Natural killer cell (primary cell): ENCODE data around the gene SLC30A1. TPM values are rescaled to one million over a fixed set of nuclear protein-coding genes. Genes with fewer than 3 reads are reported as not detected.
"Not testable (repeated sequence)": the region's sequence is repeated elsewhere in the genome, so short reads cannot be mapped to it uniquely, and the experiment has no call there.

Experiments
- ATAC-seq, 3 donors: fragments of 150-1000 bp in 2 of 3; fragments of 200-7000 bp in 1 of 3; cut with Tn5 transposase; 1 replicate in 1 of 3; 2 replicates in 2 of 3; pipeline ENCODE4 v1.10.0; 2021; ENCODE audit warnings: mild to moderate bottlenecking in 2 of 3, moderate library complexity in 2 of 3
- DNase-seq, 2 donors: peaks; one replicate each; pipeline versions ENCODE4 v3.0.0 to v3.0.0-alpha.2; 2013 to 2021; ENCODE audit warnings: mixed read lengths in 1 of 2
- H3K27ac ChIP-seq: one replicate; pipeline ENCODE4 v1.5.1; 2013; ENCODE audit warnings: mild to moderate bottlenecking, low read length
- H3K27me3 ChIP-seq: one replicate; pipeline ENCODE4 v1.6.1; 2013; ENCODE audit warnings: low read length; ENCODE audit not compliant: control insufficient read depth, insufficient read depth
- H3K36me3 ChIP-seq: one replicate; pipeline ENCODE4 v1.6.1; 2013; ENCODE audit warnings: low read length; ENCODE audit not compliant: control insufficient read depth, insufficient read depth
- H3K4me1 ChIP-seq: one replicate; pipeline ENCODE4 v1.6.1; 2013; ENCODE audit warnings: low read length; ENCODE audit not compliant: control insufficient read depth, insufficient read depth
- H3K4me3 ChIP-seq: one replicate; pipeline ENCODE4 v1.5.1; 2013; ENCODE audit warnings: low read length
- H3K9me3 ChIP-seq: one replicate; pipeline ENCODE4 v1.6.1; 2013; ENCODE audit warnings: low read length; ENCODE audit not compliant: control insufficient read depth, insufficient read depth
- H3K27ac Mint-ChIP-seq, 2 donors: one replicate each; pipeline ENCODE4 v1.8.0; 2022; ENCODE audit warnings: mild to moderate bottlenecking in 2 of 2, mixed read lengths in 2 of 2, moderate library complexity in 1 of 2
- H3K27me3 Mint-ChIP-seq, 2 donors: one replicate each; pipeline ENCODE4 v1.8.0; 2022; ENCODE audit warnings: low read depth in 2 of 2, mixed read lengths in 2 of 2
- H3K36me3 Mint-ChIP-seq: one replicate; pipeline ENCODE4 v1.8.0; 2022; ENCODE audit warnings: mixed read lengths
- H3K4me1 Mint-ChIP-seq, 2 donors: one replicate each; pipeline ENCODE4 v1.8.0; 2022; ENCODE audit warnings: mixed read lengths in 2 of 2
- H3K4me3 Mint-ChIP-seq: one replicate; pipeline ENCODE4 v1.8.0; 2022; ENCODE audit warnings: mild to moderate bottlenecking, moderate library complexity, mixed read lengths
- H3K9me3 Mint-ChIP-seq, 2 donors: one replicate each; pipeline ENCODE4 v1.8.0; 2022; ENCODE audit warnings: mixed read lengths in 2 of 2
- CTCF ChIP-seq: fragments of 200-600 bp; IDR thresholded peaks from one replicate; pipeline ENCODE4 v1.8.0; 2022; ENCODE audit warnings: antibody characterized with exemption
- WGBS: methylation state at CpG from one replicate; pipeline ENCODE4 v1.1.7; 2013; ENCODE audit warnings: missing lambda C conversion rate; ENCODE audit not compliant: insufficient coverage; 5-methylcytosine and 5-hydroxymethylcytosine counted together
- intact Hi-C: fragments of 100-400 bp; cut with micrococcal nuclease; formaldehyde crosslinking; loops from one replicate; pipeline ENCODE4 v1.14.2; 2022
- total RNA-seq, 4 donors: library from RNA; stranded (reverse); fragments of 120-200 nt in 1 of 4; gene quantifications; one replicate each; pipeline versions ENCODE4 v1.2.3 to v1.2.4, GENCODE V29; 2013 to 2022

The SLC30A1 gene
- total RNA-seq, 3 donors from 2014 or later (not counting 1 experiment from before 2014, with no cell fraction given), result 8.4 to 16.0 (median 12.1) TPM

- ATAC-seq (no peak), DNase-seq (no peak)
- Mint-ChIP-seq H3K27ac (no peak overlapping the region), H3K9me3 (no peaks in the 10 kb centered on the region), H3K4me1 (peaks cover 29 to 34% of the 10 kb centered on the region in 2 donors), H3K27me3 (no peaks in the 10 kb centered on the region), H3K36me3 (no peaks in the 10 kb centered on the region), H3K4me3 (no peak overlapping the region)
- Histone ChIP-seq H3K9me3 (no peaks in the 10 kb centered on the region), H3K4me1 (peaks cover 7% of the 10 kb centered on the region), H3K27ac (no peak overlapping the region), H3K36me3 (peaks cover 32% of the 10 kb centered on the region), H3K4me3 (no peak overlapping the region), H3K27me3 (no peaks in the 10 kb centered on the region)
- intact Hi-C loops, result loop anchor here (5.0 kb wide), 2 partner anchors 252 to 463 kb away; partner anchors contain the start of genes DTL and INTS7
- no peak for TF ChIP-seq CTCF
Observed at GRCh38 chr1:211574705-211575104, 4.3 kb downstream of the SLC30A1 start.

GRCh38 chr1:211571998-211572397, 7.0 kb downstream of the SLC30A1 start:
- intact Hi-C loops, result no loop called here
- 81% methylated on average over 2 of the region's 2 CpGs for WGBS

GRCh38 chr1:211570378-211570777, 8.6 kb downstream of the SLC30A1 start:
- not testable (repeated sequence) for ATAC-seq, H3K36me3 Mint-ChIP-seq

More at GRCh38 chr1:211571998-211572397, 7.0 kb downstream of the SLC30A1 start:
- no peaks in the 10 kb centered on the region for H3K4me1 ChIP-seq
- H3K27me3 Mint-ChIP-seq, result no peaks in the 10 kb centered on the region
- no peak for TF ChIP-seq CTCF
- H3K27ac ChIP-seq, result no peak overlapping the region
- H3K36me3 Mint-ChIP-seq, result no peaks in the 10 kb centered on the region
- H3K9me3 Mint-ChIP-seq, result no peaks in the 10 kb centered on the region
- DNase-seq, result no peak
- no peak overlapping the region for H3K27ac Mint-ChIP-seq
- no peaks in the 10 kb centered on the region for H3K9me3 ChIP-seq
- no peaks in the 10 kb centered on the region for H3K27me3 ChIP-seq
- H3K4me1 Mint-ChIP-seq, result peaks cover 22 to 27% of the 10 kb centered on the region in 2 donors
- H3K36me3 ChIP-seq, result peaks cover 32% of the 10 kb centered on the region
- ATAC-seq, result no peak
- H3K4me3 Mint-ChIP-seq, result no peak overlapping the region
- H3K4me3 ChIP-seq, result no peak overlapping the region

GRCh38 chr1:211566431-211567025, 12.4 kb downstream of the SLC30A1 start:
- no peak overlapping the region for H3K4me3 Mint-ChIP-seq
- H3K4me1 Mint-ChIP-seq, result no peaks in the 10 kb centered on the region
- 75% methylated on average over 5 of the region's 5 CpGs for WGBS
- no peak for TF ChIP-seq CTCF
- no peak overlapping the region for H3K4me3 ChIP-seq
- H3K36me3 Mint-ChIP-seq, result no peaks in the 10 kb centered on the region
- intact Hi-C loops, result no loop called here
- no peaks in the 10 kb centered on the region for H3K9me3 ChIP-seq
- H3K4me1 ChIP-seq, result no peaks in the 10 kb centered on the region
- no peak overlapping the region for H3K27ac ChIP-seq
- ATAC-seq (no peak), DNase-seq (no peak)
- H3K27me3 Mint-ChIP-seq, result peaks cover 0 to 2% of the 10 kb centered on the region in 2 donors
- H3K9me3 Mint-ChIP-seq, result no peaks in the 10 kb centered on the region
- no peaks in the 10 kb centered on the region for H3K27me3 ChIP-seq
- no peak overlapping the region for H3K27ac Mint-ChIP-seq
- H3K36me3 ChIP-seq, result peaks cover 2% of the 10 kb centered on the region

More at GRCh38 chr1:211570378-211570777, 8.6 kb downstream of the SLC30A1 start:
- H3K27me3 ChIP-seq, intact Hi-C loops, H3K9me3 ChIP-seq, H3K4me3 ChIP-seq, H3K27me3 Mint-ChIP-seq, H3K27ac ChIP-seq, H3K27ac Mint-ChIP-seq, H3K4me1 ChIP-seq, H3K4me3 Mint-ChIP-seq, H3K9me3 Mint-ChIP-seq, DNase-seq: not testable (repeated sequence)
- H3K4me1 Mint-ChIP-seq, result peaks cover 8 to 11% of the 10 kb centered on the region in 2 donors
- 80% methylated on average over 1 of the region's 1 CpG for WGBS
- H3K36me3 ChIP-seq, result peaks cover 24% of the 10 kb centered on the region
